H1 (cell line): ENCODE measurements around the gene EPB41L3. TPM values are rescaled to one million over a fixed set of nuclear protein-coding genes. Genes with fewer than 3 reads are reported as not detected.

ENCODE experiments used
- CTCF ChIA-PET: fragments of 300-600 bp; sonication (Branson Sonifier 250); formaldehyde crosslinking; loops from one replicate; lab custom pipeline; 2021; ENCODE audit not compliant: partially characterized antibody; lab: Charles Lee
- POLR2A ChIA-PET: fragments of 300-600 bp; sonication (Branson Sonifier 250); formaldehyde crosslinking; loops from one replicate; lab custom pipeline; 2021; ENCODE audit warnings: inconsistent platforms; ENCODE audit not compliant: partially characterized antibody; lab: Charles Lee
- DNase-seq, 2 experiments: peaks; one replicate each; pipeline versions ENCODE4 v3.0.0 to v3.0.0-alpha.2; 2010 to 2022; ENCODE audit warnings: low spot score in 2 of 2, low read depth in 1 of 2, mixed read lengths in 1 of 2
- FAIRE-seq: peaks from 2 replicates; lab custom pipeline; 2011; peaks lifted over from hg19 to GRCh38; lab: Jason Lieb, UNC
- H2AFZ ChIP-seq: 2 replicates; pipeline ENCODE4 v1.8.1; 2012; ENCODE audit warnings: low read length, inconsistent platforms
- H2AK5ac ChIP-seq: 2 replicates; pipeline ENCODE4 v1.6.1; 2013; ENCODE audit warnings: low read depth, low read length
- H2BK120ac ChIP-seq: replicated peaks from 2 replicates; pipeline ENCODE3; 2013; ENCODE audit warnings: low read depth, low read length, inconsistent platforms
- H2BK12ac ChIP-seq: 2 replicates; pipeline ENCODE4 v1.6.1; 2013; ENCODE audit warnings: low read depth, low read length
- H2BK15ac ChIP-seq: 2 replicates; pipeline ENCODE4 v1.6.1; 2013; ENCODE audit warnings: low read length
- H2BK20ac ChIP-seq: 2 replicates; pipeline ENCODE4 v1.6.1; 2013; ENCODE audit warnings: low read length
- H2BK5ac ChIP-seq: 2 replicates; pipeline ENCODE4 v1.6.1; 2013; ENCODE audit warnings: low read depth, low read length
- H3K14ac ChIP-seq: 2 replicates; pipeline ENCODE4 v1.6.1; 2013; ENCODE audit warnings: inconsistent platforms; ENCODE audit not compliant: insufficient read length
- H3K18ac ChIP-seq: 2 replicates; pipeline ENCODE4 v1.6.1; 2013; ENCODE audit warnings: low read length; ENCODE audit errors: extremely low read depth
- H3K23ac ChIP-seq: 2 replicates; pipeline ENCODE4 v1.6.1; 2013; ENCODE audit warnings: inconsistent platforms; ENCODE audit not compliant: insufficient read length
- H3K23me2 ChIP-seq: 2 replicates; pipeline ENCODE4 v1.6.1; 2013; ENCODE audit warnings: low read depth, low read length
- H3K27ac ChIP-seq: 2 replicates; pipeline ENCODE4 v1.6.1; 2011; ENCODE audit warnings: low read depth, low read length, inconsistent platforms
- H3K27me3 ChIP-seq, 4 experiments: replicated peaks in 1 of 4; 1 replicate in 1 of 4; 2 replicates in 3 of 4; pipeline versions ENCODE4 v1.6.1 to v1.8.1; 2011 to 2013; ENCODE audit warnings: low read length in 3 of 4, mild to moderate bottlenecking in 3 of 4, inconsistent platforms in 2 of 4, mixed read lengths in 2 of 4, moderate library complexity in 1 of 4; ENCODE audit not compliant: control insufficient read depth in 3 of 4, insufficient read depth in 3 of 4; ENCODE audit errors: extremely low read depth in 1 of 4
- H3K36me3 ChIP-seq, 4 experiments: 2 replicates each; pipeline versions ENCODE4 v1.6.1 to v1.8.1; 2011 to 2013; ENCODE audit warnings: mild to moderate bottlenecking in 4 of 4, low read length in 3 of 4, moderate library complexity in 2 of 4, control low read depth in 1 of 4, inconsistent platforms in 1 of 4; ENCODE audit not compliant: insufficient read depth in 4 of 4, control insufficient read depth in 2 of 4
- H3K4ac ChIP-seq: replicated peaks from 2 replicates; pipeline ENCODE3; 2013; ENCODE audit warnings: low read length, low read depth, mixed read lengths, inconsistent platforms; ENCODE audit not compliant: insufficient read length
- H3K4me1 ChIP-seq, 4 experiments: replicated peaks in 1 of 4; 1 replicate in 1 of 4; 2 replicates in 3 of 4; pipeline versions ENCODE4 v1.6.1 to v1.8.1; 2011 to 2013; ENCODE audit warnings: low read length in 3 of 4, inconsistent platforms in 2 of 4, mixed read lengths in 1 of 4; ENCODE audit not compliant: insufficient read depth in 4 of 4, control insufficient read depth in 3 of 4
- H3K4me2 ChIP-seq, 2 experiments: 2 replicates each; pipeline versions ENCODE4 v1.6.1 to v1.8.1; 2011 to 2013; ENCODE audit warnings: low read depth in 2 of 2, low read length in 2 of 2, control low read depth in 1 of 2, inconsistent platforms in 1 of 2, mild to moderate bottlenecking in 1 of 2; ENCODE audit not compliant: insufficient read depth in 1 of 2
- H3K4me3 ChIP-seq, 4 experiments: fragments of 200-600, 300-600 bp in 1 of 4; sonication (generic), shearing (Covaris generic), sonication (Bioruptor Twin) in 1 of 4; 2 replicates each; pipeline versions ENCODE4 v1.5.1 to v1.8.1; 2011 to 2016; ENCODE audit warnings: low read length in 4 of 4, low read depth in 3 of 4, control low read depth in 2 of 4, inconsistent platforms in 2 of 4, mild to moderate bottlenecking in 2 of 4, mixed read lengths in 1 of 4, moderate library complexity in 1 of 4; ENCODE audit not compliant: insufficient read depth in 2 of 4; ENCODE audit errors: extremely low read depth in 1 of 4
- H3K56ac ChIP-seq: replicated peaks from 2 replicates; pipeline ENCODE3; 2013; ENCODE audit warnings: low read depth, mild to moderate bottlenecking, mixed read lengths, low read length, inconsistent platforms; ENCODE audit not compliant: insufficient read length
- H3K79me1 ChIP-seq: 2 replicates; pipeline ENCODE4 v1.6.1; 2013; ENCODE audit warnings: low read depth, low read length, control low read depth
- H3K79me2 ChIP-seq, 2 experiments: 2 replicates each; pipeline versions ENCODE4 v1.6.1 to v1.8.1; 2012 to 2013; ENCODE audit warnings: low read length in 2 of 2, mild to moderate bottlenecking in 2 of 2, inconsistent platforms in 1 of 2; ENCODE audit not compliant: insufficient read depth in 2 of 2, control insufficient read depth in 1 of 2
- H3K9ac ChIP-seq, 4 experiments: replicated peaks in 1 of 4; 1 replicate in 1 of 4; 2 replicates in 3 of 4; pipeline versions ENCODE4 v1.6.1 to v1.8.1; 2011 to 2013; ENCODE audit warnings: low read depth in 3 of 4, low read length in 3 of 4, control low read depth in 2 of 4, mild to moderate bottlenecking in 2 of 4, moderate library complexity in 2 of 4, inconsistent platforms in 1 of 4; ENCODE audit errors: extremely low read depth in 1 of 4
- H3K9me3 ChIP-seq, 2 experiments: 2 replicates each; pipeline versions ENCODE4 v1.6.1 to v1.8.1; 2012 to 2013; ENCODE audit warnings: mild to moderate bottlenecking in 2 of 2, moderate library complexity in 2 of 2, control low read depth in 1 of 2, inconsistent platforms in 1 of 2, low read depth in 1 of 2, low read length in 1 of 2, mixed read lengths in 1 of 2; ENCODE audit not compliant: insufficient read depth in 2 of 2
- H4K20me1 ChIP-seq, 2 experiments: replicated peaks in 1 of 2; 2 replicates each; pipeline versions ENCODE3 to v1.8.1; 2011 to 2013; ENCODE audit warnings: inconsistent platforms in 2 of 2, low read length in 2 of 2, mild to moderate bottlenecking in 1 of 2; ENCODE audit not compliant: insufficient read depth in 2 of 2, control insufficient read depth in 1 of 2
- H4K5ac ChIP-seq: 2 replicates; pipeline ENCODE4 v1.6.1; 2013; ENCODE audit warnings: low read length, low read depth, mixed read lengths, inconsistent platforms; ENCODE audit not compliant: insufficient read length
- H4K8ac ChIP-seq: 2 replicates; pipeline ENCODE4 v1.8.0; 2013; ENCODE audit warnings: mild to moderate bottlenecking, moderate library complexity, low read length, inconsistent platforms; ENCODE audit not compliant: insufficient read depth; ENCODE audit errors: extremely low read depth
- H4K91ac ChIP-seq: replicated peaks from 2 replicates; pipeline ENCODE3; 2013; ENCODE audit warnings: low read length, mixed read lengths, inconsistent platforms; ENCODE audit not compliant: insufficient read length
- RBBP5 ChIP-seq: IDR thresholded peaks from 2 replicates; pipeline ENCODE4 v1.7.1; 2012; ENCODE audit warnings: low read depth, mild to moderate bottlenecking, inconsistent platforms, low read length, moderate library complexity, borderline replicate concordance
- WGBS, 2 experiments: shearing (Covaris generic) in 1 of 2; methylation state at CpG; one replicate each; pipeline versions ENCODE4 v1.1.6 to v1.1.7; 2013 to 2015; ENCODE audit warnings: low lambda C conversion rate in 2 of 2, mixed read lengths in 2 of 2, inconsistent platforms in 1 of 2, low coverage in 1 of 2, missing lambda C conversion rate in 1 of 2; ENCODE audit not compliant: insufficient replicate concordance in 2 of 2, insufficient coverage in 1 of 2, insufficient read length in 1 of 2; ENCODE audit errors: extremely low coverage in 1 of 2, missing lambda C conversion rate in 1 of 2; 5-methylcytosine and 5-hydroxymethylcytosine counted together
- polyA plus RNA-seq, 7 experiments: library from polyadenylated mRNA; depleted of rRNA in 3 of 7; stranded (reverse) in 5 of 7; unstranded in 2 of 7; fragments of >200 nt in 5 of 7; fragments of 200-250 nt in 2 of 7; gene quantifications; 1 replicate in 5 of 7; 2 replicates in 1 of 7; 4 replicates in 1 of 7; pipeline versions ENCODE4 v1.2.1 to v1.2.3, GENCODE V29; 2011 to 2013; ENCODE audit warnings: missing spikeins in 2 of 7, mixed read lengths in 2 of 7
- total RNA-seq: library from RNA; stranded (reverse); fragmentation: NEBNext Ultra II Directional; extraction: Animal tissue kit (Norgen Biotek cat#: 25700); gene quantifications from 2 replicates; pipeline ENCODE4 v1.2.1, GENCODE V29; 2021
- TF ChIP-seq, protein P1 (sequence below): IDR thresholded peaks from 2 replicates; pipeline ENCODE4 v1.6.1; 2011; ENCODE audit warnings: low read length, improper control_type of control experiment

EPB41L3 gene
- total and polyA plus RNA-seq, 2 of the 8 experiments (the other 6 are each of a cell fraction or from before 2014, with no cell fraction given) = 7.9 to 16.1 TPM

- TF ChIP-seq, protein P1, sequence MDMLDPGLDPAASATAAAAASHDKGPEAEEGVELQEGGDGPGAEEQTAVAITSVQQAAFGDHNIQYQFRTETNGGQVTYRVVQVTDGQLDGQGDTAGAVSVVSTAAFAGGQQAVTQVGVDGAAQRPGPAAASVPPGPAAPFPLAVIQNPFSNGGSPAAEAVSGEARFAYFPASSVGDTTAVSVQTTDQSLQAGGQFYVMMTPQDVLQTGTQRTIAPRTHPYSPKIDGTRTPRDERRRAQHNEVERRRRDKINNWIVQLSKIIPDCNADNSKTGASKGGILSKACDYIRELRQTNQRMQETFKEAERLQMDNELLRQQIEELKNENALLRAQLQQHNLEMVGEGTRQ = peak; percentile 28; the same call in 1 of the 2 replicates
- no peak for TF ChIP-seq RBBP5
Measured at GRCh38 chr18:5369513-5369912, 174.3 kb downstream of the EPB41L3 start.

More at GRCh38 chr18:5369513-5369912, 174.3 kb downstream of the EPB41L3 start:
- Histone ChIP-seq H3K23ac (no peak overlapping the region), H3K36me3 (no peaks in the 10 kb centered on the region), H2AK5ac (no peak overlapping the region), H3K79me1 (no peaks in the 10 kb centered on the region), H4K91ac (no peak overlapping the region), H2AFZ (peak overlapping the region; percentile 27; the same call in 1 of the 2 replicates), H2BK20ac (no peak overlapping the region), H3K4me1 (no peaks in the 10 kb centered on the region), H3K27ac (no peak overlapping the region), H3K4me2 (no peak overlapping the region), H3K56ac (no peak overlapping the region), H2BK15ac (no peak overlapping the region), H2BK12ac (no peak overlapping the region), H3K9me3 (no peaks in the 10 kb centered on the region), H3K4me3 (no peak overlapping the region), H4K8ac (no peak overlapping the region), H3K18ac (no peak overlapping the region), H2BK5ac (no peak overlapping the region), H3K4ac (no peak overlapping the region), H3K79me2 (no peaks in the 10 kb centered on the region), H3K23me2 (no peaks in the 10 kb centered on the region), H3K9ac (no peak overlapping the region), H3K14ac (no peak overlapping the region), H4K5ac (no peak overlapping the region), H3K27me3 (peaks cover 0 to 1% (median 0%) of the 10 kb centered on the region in 4 experiments; a peak in 1 of 7 replicates), H2BK120ac (no peak overlapping the region), H4K20me1 (no peaks in the 10 kb centered on the region)
- CTCF ChIA-PET = interaction anchor here (0.6 kb wide), 1 partner anchor 1670 kb away, joined by 3 read pairs; no protein-coding TSS in a partner anchor
- no peak for FAIRE-seq
- WGBS, 2 experiments = 100% methylated on average over 2 of the region's 2 CpGs; no CpG with 5 or more reads in 1 of the 2 experiments
- no peak for DNase-seq
- POLR2A ChIA-PET = no interaction called here
